Measurements from ENCODE around the gene DERA. TPM values are rescaled to one million over a fixed set of nuclear protein-coding genes. Genes with fewer than 3 reads are reported as not detected.

Gene DERA
- total RNA-seq, 4 donors from 2014 or later, result 54.1 to 74.3 (median 69.5) TPM

GRCh38 chr12:15919418-15919817 lies 8.3 kb downstream of the DERA start:
- TF ChIP-seq POLR2A (IDR thresholded peaks at IDR 0.05), result no peak
- TF ChIP-seq, protein P1, sequence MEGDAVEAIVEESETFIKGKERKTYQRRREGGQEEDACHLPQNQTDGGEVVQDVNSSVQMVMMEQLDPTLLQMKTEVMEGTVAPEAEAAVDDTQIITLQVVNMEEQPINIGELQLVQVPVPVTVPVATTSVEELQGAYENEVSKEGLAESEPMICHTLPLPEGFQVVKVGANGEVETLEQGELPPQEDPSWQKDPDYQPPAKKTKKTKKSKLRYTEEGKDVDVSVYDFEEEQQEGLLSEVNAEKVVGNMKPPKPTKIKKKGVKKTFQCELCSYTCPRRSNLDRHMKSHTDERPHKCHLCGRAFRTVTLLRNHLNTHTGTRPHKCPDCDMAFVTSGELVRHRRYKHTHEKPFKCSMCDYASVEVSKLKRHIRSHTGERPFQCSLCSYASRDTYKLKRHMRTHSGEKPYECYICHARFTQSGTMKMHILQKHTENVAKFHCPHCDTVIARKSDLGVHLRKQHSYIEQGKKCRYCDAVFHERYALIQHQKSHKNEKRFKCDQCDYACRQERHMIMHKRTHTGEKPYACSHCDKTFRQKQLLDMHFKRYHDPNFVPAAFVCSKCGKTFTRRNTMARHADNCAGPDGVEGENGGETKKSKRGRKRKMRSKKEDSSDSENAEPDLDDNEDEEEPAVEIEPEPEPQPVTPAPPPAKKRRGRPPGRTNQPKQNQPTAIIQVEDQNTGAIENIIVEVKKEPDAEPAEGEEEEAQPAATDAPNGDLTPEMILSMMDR (IDR thresholded peaks at IDR 0.05), result no peak
- Histone ChIP-seq H3K36me3 (no peaks in the 10 kb centered on the region), H3K4me1 (peaks cover 0 to 1% of the 10 kb centered on the region in 2 donors), H3K27ac (no peak overlapping the region), H3K27me3 (no peaks in the 10 kb centered on the region), H3K9me3 (no peaks in the 10 kb centered on the region), H3K4me3 (replicated peaks in 1 of 3) (no peak overlapping the region)
- 83 to 94% methylated on average over 2 of the region's 2 CpGs for WGBS, 2 donors
- intact Hi-C loops (cut with DNase I), result no loop called here
- no peak for DNase-seq

- peaks cover 7 to 13% of the 10 kb centered on the region in 2 donors for H3K4me1 ChIP-seq
- no peak overlapping the region for H3K27ac ChIP-seq
- DNase-seq, result no peak
- no peaks in the 10 kb centered on the region for H3K36me3 ChIP-seq
- H3K4me3 ChIP-seq (replicated peaks in 1 of 3), result no peak overlapping the region
- TF ChIP-seq, protein P1 (IDR thresholded peaks at IDR 0.05), result no peak
- TF ChIP-seq POLR2A (IDR thresholded peaks at IDR 0.05), result no peak
- WGBS, 2 donors, result 93 to 96% methylated on average over 1 of the region's 1 CpG
- H3K9me3 ChIP-seq, result no peaks in the 10 kb centered on the region
- intact Hi-C loops (cut with DNase I), result no loop called here
- no peaks in the 10 kb centered on the region for H3K27me3 ChIP-seq
These were observed 13.8 kb downstream of the DERA start for GRCh38 chr12:15924956-15925355.

DNA sequence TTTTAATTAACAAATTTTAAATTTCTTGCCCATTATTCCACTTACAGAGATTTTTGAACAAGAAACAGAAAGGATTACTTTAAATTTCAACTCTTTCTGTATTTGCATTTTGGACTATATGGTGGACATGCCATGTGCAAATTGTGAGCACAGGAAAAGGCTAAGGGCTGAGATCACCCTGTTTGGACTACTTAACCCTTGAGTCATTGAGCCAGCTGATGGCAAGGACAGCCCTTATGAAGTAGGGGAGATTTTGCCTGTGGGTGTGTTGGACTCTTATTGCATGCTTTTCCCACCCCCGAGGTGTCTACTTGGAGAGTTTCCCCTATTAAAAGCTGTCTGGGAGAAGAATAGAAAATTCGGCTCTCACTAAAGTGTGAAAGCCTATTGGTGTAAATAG lies 17.2 kb downstream of the DERA start:
- Histone ChIP-seq H3K4me1 (peaks cover 7 to 13% of the 10 kb centered on the region in 2 donors), H3K4me3 (replicated peaks in 1 of 3) (no peak overlapping the region), H3K9me3 (no peaks in the 10 kb centered on the region), H3K27ac (no peak overlapping the region), H3K36me3 (no peaks in the 10 kb centered on the region), H3K27me3 (no peaks in the 10 kb centered on the region)
- TF ChIP-seq, protein P1 (IDR thresholded peaks at IDR 0.05), result no peak
- TF ChIP-seq POLR2A (IDR thresholded peaks at IDR 0.05), result no peak
- 55 to 65% methylated on average over 2 of the region's 2 CpGs for WGBS, 2 donors
- no peak for DNase-seq
- intact Hi-C loops (cut with DNase I), result no loop called here

- Histone ChIP-seq H3K36me3 (no peaks in the 10 kb centered on the region), H3K9me3 (no peaks in the 10 kb centered on the region), H3K27me3 (no peaks in the 10 kb centered on the region), H3K27ac (no peak overlapping the region), H3K4me1 (peaks cover 7 to 13% of the 10 kb centered on the region in 2 donors), H3K4me3 (replicated peaks in 1 of 3) (no peak overlapping the region)
- TF ChIP-seq, protein P1 (IDR thresholded peaks at IDR 0.05), result no peak
- no peak for TF ChIP-seq POLR2A (IDR thresholded peaks at IDR 0.05)
- 50 to 57% methylated on average over 10 of the region's 10 CpGs for WGBS, 2 donors
- peak; percentile 41 to 50 for DNase-seq
- intact Hi-C loops (cut with DNase I), result no loop called here
These were observed 17.9 kb downstream of the DERA start for GRCh38 chr12:15928870-15929571.

- Histone ChIP-seq H3K27ac (no peak overlapping the region), H3K4me3 (replicated peaks in 1 of 3) (no peak overlapping the region), H3K4me1 (peaks cover 7 to 13% of the 10 kb centered on the region in 2 donors), H3K9me3 (no peaks in the 10 kb centered on the region), H3K36me3 (no peaks in the 10 kb centered on the region), H3K27me3 (no peaks in the 10 kb centered on the region)
- WGBS, 2 donors, result 82 to 91% methylated on average over 3 of the region's 3 CpGs
- intact Hi-C loops (cut with DNase I), result no loop called here
- TF ChIP-seq, protein P1 (IDR thresholded peaks at IDR 0.05), result peak in 1 of 6 experiments; percentile 12
- no peak for TF ChIP-seq POLR2A (IDR thresholded peaks at IDR 0.05)
- DNase-seq, result no peak
These were observed 20.5 kb downstream of the DERA start for GRCh38 chr12:15931590-15932053.
